ENCODE measurements around the gene TRIM37. TPM values are rescaled to one million over a fixed set of nuclear protein-coding genes. Genes with fewer than 3 reads are reported as not detected.

The TRIM37 gene
- polyA plus RNA-seq, 1 donor (not counting 4 experiments of a cell fraction or from before 2014, with no cell fraction given): 26.4 TPM

DNA sequence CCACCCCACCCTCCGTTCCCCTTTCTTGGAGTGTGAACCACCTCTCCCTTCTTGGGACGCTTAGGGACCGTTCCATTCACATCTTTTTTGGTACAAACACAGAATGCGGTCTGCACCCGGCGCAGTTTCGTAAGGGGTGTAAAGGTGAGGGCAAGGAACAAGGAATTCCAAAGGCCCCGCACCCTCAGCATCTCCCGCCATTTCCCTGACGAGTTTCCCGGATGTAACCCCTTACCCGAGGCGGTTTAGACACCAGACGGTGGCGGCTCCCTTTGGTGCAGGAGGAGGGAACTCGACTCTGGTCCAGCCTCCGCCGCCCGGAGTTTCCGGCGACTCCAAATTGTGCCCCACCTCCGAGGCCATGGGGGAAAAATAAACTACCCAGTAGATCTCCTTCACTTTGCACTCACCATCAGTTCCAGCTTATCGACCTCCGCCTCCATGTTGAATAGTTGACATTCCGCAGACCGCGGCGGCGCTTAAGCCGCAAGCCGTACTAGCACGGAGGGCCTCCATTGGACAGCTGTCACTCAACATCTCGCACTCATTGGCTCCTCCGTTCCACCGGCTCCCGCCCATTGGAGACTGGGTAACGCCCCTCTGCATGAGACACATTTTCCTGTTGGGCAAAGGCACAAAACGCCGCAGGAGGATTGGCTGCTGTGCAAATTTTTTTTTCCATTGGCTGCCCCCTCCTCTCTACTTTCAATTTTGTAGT lies 48.2 kb upstream of the TRIM37 start, which contains the start of gene SKA2:
Gene SKA2 (minus strand): TSS at position 466 of the 718 bp plus-strand sequence. CDS start 23 bp downstream, at position 443.
- no peak for DNase-seq (ENCODE audit: low read depth, low spot score)

DNA sequence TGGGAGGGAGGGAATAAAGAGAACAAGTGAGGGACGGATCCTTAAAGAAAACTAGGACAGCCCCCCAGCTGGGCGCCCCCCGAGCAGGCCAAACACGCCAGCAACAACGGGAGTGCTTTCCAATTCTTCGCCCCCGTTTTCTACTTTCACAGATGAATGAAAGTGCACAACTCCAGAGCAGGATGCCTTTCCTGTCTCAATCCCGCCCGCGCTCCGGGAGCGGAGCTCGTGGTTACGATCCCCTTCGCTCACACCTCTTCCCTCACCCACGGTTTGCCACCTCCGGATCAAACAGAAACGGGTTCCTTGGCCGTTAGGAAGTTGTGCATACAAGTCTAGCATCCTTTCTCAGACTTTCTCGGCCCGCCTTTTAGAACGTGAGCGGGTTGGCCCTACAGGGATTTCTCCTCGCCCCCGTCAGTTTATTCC lies 47.6 kb upstream of the TRIM37 start:
- DNase-seq (ENCODE audit: low read depth, low spot score): no peak
- H3K27ac ChIP-seq (ENCODE audit: control insufficient read depth, insufficient read depth, low read length): peak overlapping the region; percentile 90
- H3K36me3 ChIP-seq (ENCODE audit: control insufficient read depth in 2 of 2, extremely low read depth in 1 of 2, insufficient read depth in 2 of 2, low read length in 2 of 2): no peaks in the 10 kb centered on the region
- FAIRE-seq: no peak
- no peaks in the 10 kb centered on the region for H4K20me1 ChIP-seq (ENCODE audit: control insufficient read depth, extremely low read depth, insufficient read depth, low read length)
- peak overlapping the region; percentile 91 for H3K9ac ChIP-seq (ENCODE audit: control insufficient read depth, extremely low read depth, insufficient read depth, low read length)
- dilution Hi-C loops (cut with MboI; ENCODE audit: extremely low pct_ligation_motif_present, low sequenced_read_pairs): no loop called here
- peak overlapping the region; percentile 62 to 93 (median 92) for H3K4me3 ChIP-seq (ENCODE audit: control insufficient read depth in 2 of 3, extremely low read depth in 1 of 3, insufficient read depth in 2 of 3, low read depth in 1 of 3, low read length in 3 of 3)
- peak overlapping the region; percentile 76 for H3K4me2 ChIP-seq (ENCODE audit: control insufficient read depth, extremely low read depth, insufficient read depth, low read depth, low read length)
- H3K79me2 ChIP-seq (ENCODE audit: control insufficient read depth, insufficient read depth, low read length): peaks cover 80% of the 10 kb centered on the region
- no peaks in the 10 kb centered on the region for H3K9me1 ChIP-seq (ENCODE audit: control insufficient read depth, extremely low read depth, insufficient read depth, low read length)
- peak overlapping the region; percentile 84 for H2AFZ ChIP-seq (ENCODE audit: control insufficient read depth, low read length)
- H3K9me3 ChIP-seq (ENCODE audit: control insufficient read depth, low read depth, low read length): no peaks in the 10 kb centered on the region
- peaks cover 57% of the 10 kb centered on the region for H3K4me1 ChIP-seq (ENCODE audit: control insufficient read depth, extremely low read depth, insufficient read depth, low read length)
- TF ChIP-seq CTCF (optimal IDR thresholded peaks at IDR 0.05 in 1 of 3, IDR thresholded peaks at IDR 0.05 in 1 of 3, conservative IDR thresholded peaks at IDR 0.05 in 1 of 3; ENCODE audit: extremely low read depth in 1 of 3, insufficient read depth in 2 of 3, low read length in 3 of 3) (no peak), EZH2 (IDR thresholded peaks at IDR 0.05; ENCODE audit: low read length) (no peak)
- no peaks in the 10 kb centered on the region for H3K27me3 ChIP-seq (ENCODE audit: control insufficient read depth, extremely low read depth, insufficient read depth, low read length)

More for the DNA sequence above, 48.2 kb upstream of the TRIM37 start, which contains the start of gene SKA2:
- peak within 1 kb of the TSS; percentile 62 to 93 (median 92) for H3K4me3 ChIP-seq (ENCODE audit: control insufficient read depth in 2 of 3, extremely low read depth in 1 of 3, insufficient read depth in 2 of 3, low read depth in 1 of 3, low read length in 3 of 3)
- H3K36me3 ChIP-seq (ENCODE audit: control insufficient read depth in 2 of 2, extremely low read depth in 1 of 2, insufficient read depth in 2 of 2, low read length in 2 of 2): no peaks in the 10 kb centered on the region
- no peak for FAIRE-seq
- H2AFZ ChIP-seq (ENCODE audit: control insufficient read depth, low read length): peak within 1 kb of the TSS; percentile 84
- peak within 1 kb of the TSS; percentile 90 for H3K27ac ChIP-seq (ENCODE audit: control insufficient read depth, insufficient read depth, low read length)
- no peaks in the 10 kb centered on the region for H3K27me3 ChIP-seq (ENCODE audit: control insufficient read depth, extremely low read depth, insufficient read depth, low read length)
- H3K79me2 ChIP-seq (ENCODE audit: control insufficient read depth, insufficient read depth, low read length): peaks cover 80% of the 10 kb centered on the region
- dilution Hi-C loops (cut with MboI; ENCODE audit: extremely low pct_ligation_motif_present, low sequenced_read_pairs): no loop called here
- no peaks in the 10 kb centered on the region for H3K9me3 ChIP-seq (ENCODE audit: control insufficient read depth, low read depth, low read length)
- peaks cover 55% of the 10 kb centered on the region for H3K4me1 ChIP-seq (ENCODE audit: control insufficient read depth, extremely low read depth, insufficient read depth, low read length)
- H3K9me1 ChIP-seq (ENCODE audit: control insufficient read depth, extremely low read depth, insufficient read depth, low read length): no peaks in the 10 kb centered on the region
- peak within 1 kb of the TSS; percentile 90 for H3K4me2 ChIP-seq (ENCODE audit: control insufficient read depth, extremely low read depth, insufficient read depth, low read depth, low read length)
- no peaks in the 10 kb centered on the region for H4K20me1 ChIP-seq (ENCODE audit: control insufficient read depth, extremely low read depth, insufficient read depth, low read length)
- no peak for TF ChIP-seq CTCF (optimal IDR thresholded peaks at IDR 0.05 in 1 of 3, IDR thresholded peaks at IDR 0.05 in 1 of 3, conservative IDR thresholded peaks at IDR 0.05 in 1 of 3; ENCODE audit: extremely low read depth in 1 of 3, insufficient read depth in 2 of 3, low read length in 3 of 3)
- no peak for TF ChIP-seq EZH2 (IDR thresholded peaks at IDR 0.05; ENCODE audit: low read length)
- H3K9ac ChIP-seq (ENCODE audit: control insufficient read depth, extremely low read depth, insufficient read depth, low read length): peak within 1 kb of the TSS; percentile 91

Data from keratinocyte (primary cell).